GM19467 (cell line): ENCODE data around the gene JARID2.
"Not testable (repeated sequence)": the region's sequence is repeated elsewhere in the genome, so short reads cannot be mapped to it uniquely, and the experiment has no call there.

Experiments
- ATAC-seq: cut with Tn5 transposase; IDR thresholded peaks from one replicate; pipeline ENCODE4 v1.9.1; 2021; ENCODE audit warnings: mild to moderate bottlenecking, moderate library complexity; ENCODE audit not compliant: unreplicated experiment

JARID2 gene

GRCh38 chr6:15305909-15306308 is 60.0 kb downstream of the JARID2 start:
- ATAC-seq = no peak

DNA sequence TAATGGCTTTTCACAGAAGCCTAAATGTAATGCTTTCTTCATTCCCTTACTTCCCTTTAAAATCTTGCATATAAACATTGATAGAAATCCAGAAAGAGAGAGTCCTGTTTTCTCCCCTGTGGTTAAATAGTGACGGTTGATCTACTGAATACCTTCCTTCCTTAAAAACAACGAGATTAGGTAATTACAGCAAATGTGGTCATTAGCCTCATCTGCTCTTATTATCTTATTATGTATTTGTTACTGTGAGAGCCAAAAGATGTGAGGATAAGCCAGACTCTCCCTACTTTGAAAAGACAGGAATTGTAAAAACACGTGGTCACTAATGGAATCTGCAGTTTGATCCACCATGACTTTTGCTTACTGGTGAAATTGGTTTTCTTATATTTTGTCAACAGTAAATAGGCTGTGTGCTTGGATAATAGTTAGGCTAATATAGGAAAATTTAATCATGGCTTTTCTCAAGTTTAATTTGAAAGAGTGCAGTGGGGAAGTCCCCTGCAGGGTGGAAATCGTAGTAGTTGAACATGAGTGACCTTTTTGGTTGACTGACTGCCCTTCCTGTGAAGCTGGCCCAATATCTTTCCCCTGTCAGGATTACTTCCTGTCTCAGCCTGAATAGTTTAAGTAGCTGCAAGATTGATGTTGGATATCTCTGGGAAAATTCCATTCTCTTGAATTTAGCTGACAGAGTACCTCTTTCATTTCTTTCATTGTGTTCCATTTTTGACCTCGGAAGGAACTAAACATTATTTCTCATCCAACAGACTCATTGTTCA is 62.8 kb downstream of the JARID2 start:
- no peak for ATAC-seq

DNA sequence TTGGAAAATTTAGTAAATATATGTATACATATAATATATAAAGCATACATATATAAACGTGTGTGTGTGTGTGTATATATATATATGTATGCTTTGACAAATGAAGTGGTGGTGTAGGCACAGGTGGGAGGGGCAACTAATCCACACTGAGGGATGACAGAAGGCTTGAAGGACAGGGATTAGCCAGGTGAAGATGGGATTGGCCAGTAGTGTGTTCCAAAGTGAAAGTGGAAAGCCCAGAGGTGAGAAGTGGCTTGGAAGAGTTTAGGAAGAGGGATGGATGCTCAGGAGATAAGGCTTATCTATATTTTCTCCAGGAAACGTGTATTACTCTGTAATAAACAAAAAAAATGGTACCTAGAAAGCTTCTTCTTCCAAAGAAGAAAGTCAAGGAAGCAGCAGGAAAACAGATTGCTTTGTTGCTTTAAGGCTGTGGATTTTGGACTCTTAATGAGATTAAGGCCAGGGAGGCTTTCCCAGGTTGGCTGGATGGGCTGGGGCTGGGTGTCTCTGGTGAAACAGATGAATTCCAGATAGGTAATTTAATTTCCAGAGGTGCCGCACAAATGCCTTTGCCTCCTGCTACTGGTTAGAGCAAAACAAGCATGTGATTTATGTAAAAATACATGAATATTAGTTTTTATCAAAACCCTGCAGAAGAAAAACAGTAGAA is 63.9 kb downstream of the JARID2 start:
- ATAC-seq = no peak

DNA sequence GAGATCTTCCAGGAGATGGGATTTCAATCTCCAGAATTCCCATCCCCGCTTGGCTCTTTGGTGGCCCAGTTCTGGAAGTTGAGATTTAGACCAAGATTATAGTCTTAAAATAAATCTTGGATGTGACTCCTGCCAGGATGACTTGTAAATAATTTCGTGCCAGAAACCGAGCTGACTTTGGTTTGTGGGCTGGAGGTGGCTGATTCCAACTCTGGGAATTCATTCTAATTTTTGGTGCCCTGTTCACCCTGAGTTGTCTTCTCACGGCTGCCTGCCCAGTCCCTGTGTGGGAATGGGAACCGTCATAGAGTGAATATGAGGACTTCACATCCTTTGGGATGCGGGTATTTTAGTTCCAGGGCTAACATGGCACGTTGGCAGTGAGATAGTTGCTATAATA is 64.8 kb downstream of the JARID2 start:
- ATAC-seq = no peak

DNA sequence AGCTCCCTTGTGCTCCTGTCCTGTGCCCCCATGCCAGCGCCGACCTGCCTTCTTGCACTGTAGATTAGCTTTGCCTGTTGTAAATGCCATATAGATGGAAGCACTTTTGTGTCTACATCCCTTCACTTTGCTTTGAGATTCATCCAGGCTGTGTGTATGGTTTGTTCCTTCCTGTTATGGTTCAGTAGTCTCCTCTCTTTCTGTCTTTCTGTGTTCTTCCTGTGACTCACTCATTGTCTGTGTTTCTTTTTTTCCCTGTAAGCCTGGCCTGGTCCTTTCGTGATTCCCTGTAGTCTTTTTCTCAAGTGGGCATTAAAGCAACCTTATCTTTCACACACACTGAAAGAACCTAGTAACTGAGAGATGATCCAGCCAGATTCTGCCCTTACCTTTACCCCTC is 66.6 kb downstream of the JARID2 start:
- no peak for ATAC-seq

DNA sequence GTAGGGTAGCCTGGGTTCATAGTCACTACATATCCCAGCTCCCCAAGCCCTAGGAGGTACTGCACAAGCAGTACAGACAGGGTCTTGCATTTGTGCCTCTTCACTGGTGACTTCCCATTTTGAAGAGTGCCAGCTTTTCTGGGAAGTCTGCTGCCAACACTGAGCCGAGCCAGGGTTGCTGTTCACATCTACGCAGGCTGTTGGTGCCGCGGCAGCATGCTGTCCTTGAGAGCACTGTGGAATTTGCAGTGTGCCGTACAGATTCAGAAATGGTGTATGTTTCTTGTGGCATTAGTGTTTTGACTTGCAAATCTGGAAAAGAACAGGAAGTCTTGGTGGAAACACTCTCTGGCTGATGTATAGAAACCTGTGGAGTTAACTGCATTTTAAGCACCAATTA is 67.5 kb downstream of the JARID2 start:
- no peak for ATAC-seq

DNA sequence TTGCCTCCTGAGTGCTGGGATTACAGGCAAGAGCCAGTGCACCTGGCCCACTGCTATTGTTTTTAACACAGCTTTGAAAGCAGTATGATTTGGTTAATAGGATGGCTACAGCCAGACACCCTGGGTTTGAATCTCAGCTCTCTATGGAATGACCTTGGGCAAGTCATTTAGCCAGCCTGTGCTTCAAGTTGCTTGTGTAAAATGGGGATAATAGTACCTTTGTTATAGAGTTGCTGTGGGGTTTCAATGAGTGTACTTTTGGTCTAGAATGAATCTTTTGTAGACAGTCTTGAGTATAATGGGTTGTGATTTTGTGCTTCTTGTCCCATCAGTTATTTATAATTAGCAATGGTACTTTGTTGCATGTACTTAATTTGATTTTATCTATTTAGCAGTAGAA is 70.9 kb downstream of the JARID2 start:
- ATAC-seq = no peak

GRCh38 chr6:15317251-15317650 is 71.4 kb downstream of the JARID2 start:
- ATAC-seq = no peak

DNA sequence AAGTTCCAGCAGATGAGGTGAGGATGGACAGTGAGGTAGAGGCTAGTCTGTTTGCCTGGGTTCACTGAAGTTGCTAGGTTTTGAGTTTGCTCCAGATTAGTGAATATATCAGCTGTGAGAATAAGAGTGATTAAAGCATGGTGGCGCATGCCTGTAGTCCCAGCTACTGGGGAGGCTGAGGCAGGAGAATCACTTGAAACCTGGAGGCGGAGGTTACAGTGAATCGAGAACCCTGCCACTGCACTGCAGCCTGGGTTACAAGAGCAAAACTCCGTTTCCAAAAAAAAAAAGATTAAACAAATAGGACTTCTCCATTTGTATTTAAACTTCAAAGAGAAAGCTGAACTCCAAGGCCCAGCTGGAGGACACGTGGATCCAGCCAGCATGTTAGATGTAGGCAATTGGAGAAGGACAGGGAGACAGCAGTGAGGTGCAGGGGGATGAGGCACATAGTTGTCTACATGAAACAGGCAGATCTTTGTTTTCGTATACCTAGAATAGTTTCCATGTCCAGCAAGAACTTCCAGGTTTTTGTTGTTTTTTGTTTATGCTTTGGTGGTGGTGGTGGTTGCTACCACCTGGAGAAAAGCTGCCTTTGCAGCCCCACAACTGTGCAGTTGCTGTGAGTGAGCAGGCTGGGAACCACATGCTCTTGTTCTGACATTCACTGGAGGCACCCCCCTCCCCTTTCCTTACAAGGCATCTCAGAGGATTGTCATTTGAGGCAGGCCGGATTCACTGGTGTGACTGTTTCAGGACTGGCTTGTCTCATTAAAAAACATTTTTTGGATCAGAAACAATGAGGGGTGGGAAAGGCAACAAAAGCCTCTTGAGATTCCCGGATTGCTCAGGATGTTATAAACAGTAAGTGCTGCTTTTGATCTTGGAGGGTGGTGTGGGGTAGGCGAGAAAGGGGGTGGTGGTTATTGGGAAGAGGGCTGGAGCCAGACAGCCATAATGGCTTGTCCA is 72.3 kb downstream of the JARID2 start:
- no peak for ATAC-seq

- ATAC-seq = no peak
Observed at GRCh38 chr6:15319677-15320076, 73.8 kb downstream of the JARID2 start.

GRCh38 chr6:15320693-15321092 is 74.8 kb downstream of the JARID2 start:
- no peak for ATAC-seq

GRCh38 chr6:15322184-15322583 is 76.3 kb downstream of the JARID2 start:
- no peak for ATAC-seq

DNA sequence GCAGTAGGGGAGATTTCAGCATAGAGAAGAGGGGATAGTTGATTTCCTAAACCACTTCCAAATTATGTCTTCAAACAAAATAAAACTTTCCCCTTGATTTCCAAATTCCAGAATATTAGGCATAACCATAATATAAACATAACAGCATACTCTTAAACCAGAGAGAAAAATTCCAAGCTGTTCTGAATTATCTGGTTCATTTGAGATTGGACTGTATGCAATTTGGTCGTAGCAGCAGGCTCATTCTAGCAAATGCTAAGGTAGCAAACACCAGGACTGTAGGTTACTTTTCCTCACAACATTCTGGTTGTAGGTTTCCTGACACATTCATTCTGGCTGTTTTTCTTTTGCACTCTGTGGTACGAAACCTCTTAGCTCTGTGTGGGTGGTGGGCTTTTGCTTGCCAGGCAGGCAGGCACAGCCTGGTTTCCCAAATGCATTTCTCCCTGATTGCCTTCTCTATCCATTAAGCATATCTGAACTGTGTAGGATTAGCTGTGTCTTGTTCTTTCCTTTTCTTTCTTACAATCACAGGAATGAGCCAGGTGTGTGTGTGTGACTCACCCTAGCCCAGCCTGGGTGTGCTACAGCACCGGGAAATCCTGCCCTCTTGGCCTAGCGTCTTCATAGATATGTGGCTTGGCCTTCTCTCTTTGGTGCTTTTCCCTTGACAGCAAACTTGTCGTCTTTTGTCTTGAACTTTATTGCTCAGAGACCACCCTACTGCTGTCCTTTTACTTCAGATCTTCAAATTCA is 77.1 kb downstream of the JARID2 start:
- ATAC-seq = no peak

GRCh38 chr6:15323611-15324010 is 77.7 kb downstream of the JARID2 start:
- ATAC-seq = not testable (repeated sequence)

DNA sequence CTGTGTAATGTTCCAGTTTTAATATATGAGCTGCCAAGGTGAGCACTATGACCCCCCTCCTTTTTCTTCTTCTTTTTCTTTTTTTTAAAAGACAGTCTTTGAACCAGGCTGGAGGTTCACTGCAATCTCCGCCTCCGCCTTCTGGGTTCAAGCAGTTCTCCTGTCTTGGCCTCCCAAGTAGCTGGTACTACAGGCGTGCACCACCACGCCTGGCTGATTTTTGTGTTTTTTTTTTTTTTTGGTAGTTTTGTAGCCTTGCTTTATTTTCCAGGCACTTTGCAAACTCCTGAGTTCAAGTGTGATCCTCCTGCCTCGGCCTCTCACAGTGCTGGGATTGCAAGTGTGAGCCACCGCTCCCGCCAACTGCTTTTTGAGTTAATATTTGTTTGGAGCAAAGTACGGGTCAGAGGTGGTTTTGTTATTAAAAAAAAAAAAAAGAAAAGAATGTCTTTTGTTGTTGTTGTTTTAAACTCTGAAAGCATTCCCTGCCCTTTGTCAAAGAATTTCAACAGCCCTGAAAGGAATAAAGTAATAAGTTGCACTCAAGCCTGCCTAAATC is 78.6 kb downstream of the JARID2 start:
- no peak for ATAC-seq

- no peak for ATAC-seq
Observed at GRCh38 chr6:15325540-15325955, 79.7 kb downstream of the JARID2 start.

GRCh38 chr6:15326067-15326614 is 80.3 kb downstream of the JARID2 start:
- no peak for ATAC-seq

GRCh38 chr6:15327271-15327670 is 81.4 kb downstream of the JARID2 start:
- ATAC-seq = no peak

- ATAC-seq = no peak
Observed at GRCh38 chr6:15329197-15329671, 83.4 kb downstream of the JARID2 start.
